ENCODE results near the gene MAGEB3. TPM values are rescaled to one million over a fixed set of nuclear protein-coding genes. Genes with fewer than 3 reads are reported as not detected.

MAGEB3 gene
- total and polyA plus RNA-seq, 2 of the 13 experiments (the other 11 are each of a cell fraction or from before 2014, with no cell fraction given) = not detected

GRCh38 chrX:30282527-30282926 lies 52.1 kb downstream of the MAGEB3 start (continued):
- no peak for TF ChIP-seq SP2 (CRISPR knock-in tag; IDR thresholded peaks at IDR 0.05)
- no peak for TF ChIP-seq ZNF20 (CRISPR knock-in tag; IDR thresholded peaks at IDR 0.05)
- TF ChIP-seq SP5 (CRISPR knock-in tag; IDR thresholded peaks at IDR 0.05; ENCODE audit: borderline replicate concordance, low read depth) = no peak

DNA sequence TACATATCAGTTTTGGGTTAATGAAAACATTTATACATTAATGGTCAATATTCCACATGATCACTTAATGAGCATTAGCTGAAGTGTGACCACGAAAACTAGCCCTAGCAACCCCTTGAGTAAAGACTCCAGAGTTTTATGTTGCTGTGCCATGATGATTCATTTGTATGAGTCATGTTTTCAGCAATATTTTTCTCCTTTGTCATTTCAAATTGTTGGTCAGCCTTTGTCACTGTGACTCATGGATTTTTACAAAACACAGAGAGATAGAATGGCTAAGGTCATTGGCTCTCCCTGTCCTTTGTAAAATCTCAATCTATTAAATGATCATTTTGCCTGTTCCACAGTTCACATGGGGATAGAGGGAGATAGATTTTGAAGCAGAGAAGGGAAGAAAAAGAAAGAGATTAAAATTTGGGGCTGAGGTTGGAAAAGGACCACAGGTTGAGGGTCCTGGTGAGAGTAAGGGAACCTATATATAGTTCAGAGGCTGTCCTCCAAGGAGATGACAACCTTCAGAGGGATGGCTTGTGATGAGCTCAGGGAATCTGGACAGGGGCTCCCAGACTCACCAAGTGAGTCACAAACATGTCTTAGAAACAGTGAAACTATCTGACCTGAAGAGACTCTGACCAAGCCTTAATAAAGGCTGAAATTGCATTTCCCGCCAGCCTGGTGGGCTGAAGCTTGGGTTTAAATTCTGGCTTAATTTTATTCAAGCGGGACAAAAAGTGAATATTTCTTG lies 53.2 kb downstream of the MAGEB3 start:
- WGBS (ENCODE audit: low lambda C conversion rate) = 29% methylated on average over 3 of the region's 3 CpGs
- Histone ChIP-seq H2AFZ (ENCODE audit: low read length) (no peak overlapping the region), H3K27ac (ENCODE audit: extremely low read length, insufficient read depth, low read length) (no peak overlapping the region), H3K4me2 (ENCODE audit: low read depth, low read length) (no peak overlapping the region), H4K20me1 (ENCODE audit: insufficient read depth, low read length) (no peaks in the 10 kb centered on the region), H3K9me3 (ENCODE audit: low read length) (no peaks in the 10 kb centered on the region), H3K27me3 (ENCODE audit: control insufficient read depth in 1 of 2, insufficient read depth in 2 of 2, low read length in 2 of 2) (no peaks in the 10 kb centered on the region), H3K79me2 (ENCODE audit: insufficient read depth, low read length) (no peaks in the 10 kb centered on the region), H3K4me1 (ENCODE audit: insufficient read depth, low read length) (no peaks in the 10 kb centered on the region), H3K9ac (ENCODE audit: insufficient read depth, low read depth, low read length) (no peak overlapping the region), H3K36me3 (replicated peaks in 1 of 2; ENCODE audit: control insufficient read depth in 1 of 2, insufficient read depth in 2 of 2, low read length in 2 of 2) (no peaks in the 10 kb centered on the region), H3K4me3 (replicated peaks in 1 of 3; ENCODE audit: insufficient read depth in 1 of 3, low read depth in 2 of 3, low read length in 3 of 3) (no peak overlapping the region)
- no TSS peak for BruUV-seq (replicated peaks)
- FAIRE-seq (no peak), DNase-seq (ENCODE audit: low spot score) (peak; percentile 22), ATAC-seq (no peak)
- no peak for TF ChIP-seq KLF12 (CRISPR knock-in tag; IDR thresholded peaks at IDR 0.05; ENCODE audit: borderline replicate concordance)
- no peak for TF ChIP-seq SALL2 (CRISPR knock-in tag; IDR thresholded peaks at IDR 0.05)
- peak; percentile 46 for TF ChIP-seq CREB1 (IDR thresholded peaks at IDR 0.05)
- TF ChIP-seq CREB1 (CRISPR knock-in tag; IDR thresholded peaks at IDR 0.05) = no peak
- TF ChIP-seq DZIP1 (CRISPR knock-in tag; IDR thresholded peaks at IDR 0.05) = no peak
- no peak for TF ChIP-seq RELA (CRISPR knock-in tag; IDR thresholded peaks at IDR 0.05)
- no peak for TF ChIP-seq TEAD3 (CRISPR knock-in tag; optimal IDR thresholded peaks at IDR 0.05; ENCODE audit: borderline replicate concordance)
- TF ChIP-seq ZNF264 (CRISPR knock-in tag; IDR thresholded peaks at IDR 0.05) = no peak
- TF ChIP-seq FOSL2 (CRISPR knock-in tag; IDR thresholded peaks at IDR 0.05) = peak; percentile 84
- peak; percentile 75 for TF ChIP-seq NFE2L2 (IDR thresholded peaks at IDR 0.05; ENCODE audit: low read length)
- no peak for TF ChIP-seq ZNF292 (CRISPR knock-in tag; IDR thresholded peaks at IDR 0.05; ENCODE audit: borderline replicate concordance, low read depth)
- no peak for TF ChIP-seq ZNF337 (CRISPR knock-in tag; IDR thresholded peaks at IDR 0.05; ENCODE audit: borderline replicate concordance, low read depth)
- peak in 1 of 2 experiments; percentile 7; a peak in 1 of 4 replicates for TF ChIP-seq EP300 (IDR thresholded peaks at IDR 0.05; ENCODE audit: low read depth in 2 of 2, low read length in 2 of 2)
- TF ChIP-seq EP300 (CRISPR knock-in tag; IDR thresholded peaks at IDR 0.05; ENCODE audit: borderline replicate concordance) = no peak
- no peak for TF ChIP-seq ZNF496 (CRISPR knock-in tag; IDR thresholded peaks at IDR 0.05; ENCODE audit: insufficient replicate concordance)
- TF ChIP-seq RFXAP (CRISPR knock-in tag; IDR thresholded peaks at IDR 0.05; ENCODE audit: borderline replicate concordance) = no peak
- TF ChIP-seq ZNF512 (CRISPR knock-in tag; IDR thresholded peaks at IDR 0.05) = no peak
- TF ChIP-seq ZNF44 (CRISPR knock-in tag; IDR thresholded peaks at IDR 0.05) = no peak
- in situ Hi-C loops (cut with HindIII; ENCODE audit: extremely low pct_ligation_motif_present, low pct_unique_long_range_greater_than_20kb) (no loop called here), intact Hi-C loops (cut with micrococcal nuclease; ENCODE audit: unreplicated experiment) (no loop called here)
- ChIA-PET POLR2A (no interaction called here), CTCF (ENCODE audit: low intra/inter-chr PET ratio, low total read pairs) (no interaction called here)
